Thymus (tissue), 11 donors: ENCODE data around the gene NLRP13. TPM values are rescaled to one million over a fixed set of nuclear protein-coding genes. Genes with fewer than 3 reads are reported as not detected.

Experiments used
- DNase-seq, 9 donors: peaks; one replicate each; pipeline ENCODE4 v3.0.0-alpha.2; 2013; ENCODE audit warnings: low spot score in 9 of 9, low read depth in 6 of 9, missing footprints in 1 of 9
- H3K27ac ChIP-seq, 2 donors: one replicate each; pipeline ENCODE4 v1.5.1; 2013; ENCODE audit warnings: control low read depth in 1 of 2, low read depth in 1 of 2, low read length in 1 of 2, mild to moderate bottlenecking in 1 of 2, moderate library complexity in 1 of 2
- H3K27me3 ChIP-seq, 2 donors: one replicate each; pipeline ENCODE4 v1.5.1; 2013; ENCODE audit warnings: low read length in 1 of 2; ENCODE audit not compliant: control insufficient read depth in 2 of 2, insufficient read depth in 1 of 2
- H3K36me3 ChIP-seq, 2 donors: one replicate each; pipeline ENCODE4 v1.5.1; 2013; ENCODE audit warnings: low read length in 1 of 2, mild to moderate bottlenecking in 1 of 2, moderate library complexity in 1 of 2; ENCODE audit not compliant: control insufficient read depth in 2 of 2, insufficient read depth in 2 of 2
- H3K4me1 ChIP-seq, 2 donors: one replicate each; pipeline ENCODE4 v1.5.1; 2013; ENCODE audit warnings: low read length in 2 of 2; ENCODE audit not compliant: control insufficient read depth in 2 of 2, insufficient read depth in 2 of 2
- H3K4me3 ChIP-seq, 2 donors: one replicate each; pipeline ENCODE4 v1.5.1; 2013; ENCODE audit warnings: low read length in 2 of 2, control low read depth in 1 of 2, mild to moderate bottlenecking in 1 of 2
- H3K9me3 ChIP-seq, 2 donors: one replicate each; pipeline ENCODE4 v1.5.1; 2013; ENCODE audit warnings: low read length in 1 of 2, mild to moderate bottlenecking in 1 of 2; ENCODE audit not compliant: control insufficient read depth in 2 of 2, insufficient read depth in 1 of 2
- WGBS: extraction: QIAGEN DNeasy Blood & Tissue Kit; methylation state at CpG from one replicate; pipeline ENCODE4 v1.1.7; 2013; 5-methylcytosine and 5-hydroxymethylcytosine counted together
- polyA plus RNA-seq: library from polyadenylated mRNA; stranded (reverse); fragments of 200-250 nt; gene quantifications from one replicate; pipeline ENCODE4 v1.2.3, GENCODE V29; 2013
- total RNA-seq: library from RNA; stranded (reverse); fragments of 120-200 nt; gene quantifications from one replicate; pipeline ENCODE4 v1.2.4, GENCODE V29; 2013
- donor health status: healthy.

The NLRP13 gene
- total and polyA plus RNA-seq, 2 donors = 0.02 TPM; not detected in 1

GRCh38 chr19:55912916-55913315 is 19.2 kb downstream of the NLRP13 start:
- H3K9me3 ChIP-seq = peaks cover 1 to 11% of the 10 kb centered on the region in 2 donors
- WGBS = 92% methylated on average over 7 of the region's 7 CpGs
- H3K27me3 ChIP-seq = no peaks in the 10 kb centered on the region
- H3K36me3 ChIP-seq = no peaks in the 10 kb centered on the region
- no peak for DNase-seq
- H3K4me3 ChIP-seq = no peak overlapping the region
- no peaks in the 10 kb centered on the region for H3K4me1 ChIP-seq
- H3K27ac ChIP-seq = no peak overlapping the region

DNA sequence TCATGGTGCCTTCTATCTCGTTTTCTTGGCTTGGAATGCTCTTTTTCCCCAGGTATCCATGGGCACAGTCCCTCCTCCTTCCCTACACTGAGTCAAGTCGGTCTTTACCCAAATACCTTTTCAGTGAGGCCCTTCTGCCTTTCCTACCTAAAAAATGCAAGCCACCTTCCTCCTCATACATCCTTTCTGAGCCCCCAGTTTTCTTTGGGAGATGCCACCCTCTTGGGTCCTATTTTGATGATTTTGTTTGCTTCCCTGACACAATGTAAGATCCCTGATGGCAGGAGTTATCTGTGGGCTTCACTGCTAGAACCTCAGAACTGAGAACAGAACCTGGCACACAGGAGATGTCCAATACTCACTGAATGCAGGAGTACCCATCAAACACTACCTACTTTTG is 22.3 kb downstream of the NLRP13 start:
- Histone ChIP-seq H3K36me3 (no peaks in the 10 kb centered on the region), H3K4me1 (no peaks in the 10 kb centered on the region), H3K27ac (no peak overlapping the region), H3K9me3 (peaks cover 1 to 14% of the 10 kb centered on the region in 2 donors), H3K27me3 (no peaks in the 10 kb centered on the region), H3K4me3 (no peak overlapping the region)
- 55% methylated on average over 2 of the region's 2 CpGs for WGBS
- DNase-seq = no peak

DNA sequence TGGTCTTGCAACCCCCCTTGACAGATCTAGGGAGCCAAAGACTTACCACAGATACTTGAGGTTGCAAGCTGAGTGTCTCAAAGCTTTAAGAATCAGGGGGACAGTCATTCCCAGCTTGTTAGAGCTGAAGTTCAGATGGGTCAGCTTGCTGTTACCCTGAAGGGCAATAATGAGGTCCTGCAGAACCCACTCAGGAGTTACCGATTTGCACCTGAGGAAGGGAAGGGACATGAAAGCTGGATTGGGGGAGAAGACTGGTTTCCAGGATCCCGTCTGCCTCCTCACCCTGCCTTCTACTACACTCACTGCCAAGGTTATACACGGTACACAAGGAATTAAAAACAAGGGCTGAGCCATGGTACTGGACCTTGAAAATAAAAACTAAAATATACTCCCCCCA is 24.4 kb downstream of the NLRP13 start:
- Histone ChIP-seq H3K27ac (no peak overlapping the region), H3K36me3 (no peaks in the 10 kb centered on the region), H3K27me3 (no peaks in the 10 kb centered on the region), H3K4me1 (no peaks in the 10 kb centered on the region), H3K4me3 (no peak overlapping the region), H3K9me3 (peaks cover 0 to 9% of the 10 kb centered on the region in 2 donors)
- DNase-seq = no peak
- 89% methylated on average over 3 of the region's 3 CpGs for WGBS

GRCh38 chr19:55907286-55907685 is 24.9 kb downstream of the NLRP13 start:
- no peak for DNase-seq
- Histone ChIP-seq H3K27me3 (no peaks in the 10 kb centered on the region), H3K9me3 (peaks cover 0 to 8% of the 10 kb centered on the region in 2 donors), H3K27ac (no peak overlapping the region), H3K4me1 (no peaks in the 10 kb centered on the region), H3K4me3 (no peak overlapping the region), H3K36me3 (no peaks in the 10 kb centered on the region)
- WGBS = 90% methylated on average over 7 of the region's 7 CpGs

GRCh38 chr19:55902080-55902751 is 29.9 kb downstream of the NLRP13 start:
- WGBS = 87% methylated on average over 9 of the region's 9 CpGs
- DNase-seq = no peak

DNA sequence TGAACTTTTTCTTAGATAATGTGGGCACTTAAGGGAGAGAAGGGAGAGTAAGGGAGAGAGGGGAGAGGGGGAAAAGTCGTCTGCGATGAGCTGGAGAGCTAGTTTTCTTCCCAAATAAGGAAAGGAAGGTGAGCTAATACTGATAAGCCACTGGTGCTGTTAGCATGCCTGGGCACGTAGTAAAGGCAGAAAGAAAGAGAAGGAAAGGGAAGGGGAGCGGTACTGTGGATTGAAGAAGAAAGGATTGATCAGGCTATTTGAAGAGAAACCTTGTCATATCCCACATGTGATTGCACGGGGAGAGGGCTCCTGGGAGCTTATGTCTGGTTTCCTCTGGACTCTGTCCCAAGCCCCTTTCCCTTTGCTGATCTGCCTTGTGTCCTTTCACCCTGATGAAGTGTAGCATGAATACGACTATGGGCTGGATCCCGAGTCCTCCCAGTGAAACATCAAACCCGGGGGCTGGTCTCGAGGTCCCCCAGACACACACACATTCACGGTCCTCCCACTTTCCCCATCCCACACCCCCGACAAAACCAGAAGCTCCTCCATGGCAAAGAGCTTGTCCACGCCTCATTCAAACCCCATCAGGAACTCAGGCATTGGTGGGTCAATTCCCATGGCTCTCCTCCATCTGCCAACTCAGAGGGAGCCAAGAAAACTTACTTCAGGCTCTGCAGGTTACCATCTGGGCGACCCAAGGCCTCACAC is 30.6 kb downstream of the NLRP13 start:
- Histone ChIP-seq H3K36me3 (no peaks in the 10 kb centered on the region), H3K27ac (no peak overlapping the region), H3K4me3 (no peak overlapping the region), H3K9me3 (peaks cover 0 to 3% of the 10 kb centered on the region in 2 donors), H3K27me3 (no peaks in the 10 kb centered on the region), H3K4me1 (no peaks in the 10 kb centered on the region)
- 82% methylated on average over 13 of the region's 13 CpGs for WGBS
- DNase-seq = no peak

More at GRCh38 chr19:55902080-55902751, 29.9 kb downstream of the NLRP13 start:
- Histone ChIP-seq H3K27ac (no peak overlapping the region), H3K9me3 (peaks cover 0 to 3% of the 10 kb centered on the region in 2 donors), H3K27me3 (no peaks in the 10 kb centered on the region), H3K4me1 (no peaks in the 10 kb centered on the region), H3K36me3 (no peaks in the 10 kb centered on the region), H3K4me3 (no peak overlapping the region)

- Histone ChIP-seq H3K36me3 (no peaks in the 10 kb centered on the region), H3K27ac (no peak overlapping the region), H3K4me3 (no peak overlapping the region), H3K9me3 (peaks cover 0 to 1% of the 10 kb centered on the region in 2 donors), H3K27me3 (no peaks in the 10 kb centered on the region), H3K4me1 (no peaks in the 10 kb centered on the region)
- WGBS = 87% methylated on average over 12 of the region's 12 CpGs
- no peak for DNase-seq
Observed at GRCh38 chr19:55898911-55899310, 33.2 kb downstream of the NLRP13 start.

- Histone ChIP-seq H3K9me3 (peaks cover 6 to 14% of the 10 kb centered on the region in 2 donors), H3K4me1 (no peaks in the 10 kb centered on the region), H3K27ac (no peak overlapping the region), H3K4me3 (no peak overlapping the region), H3K27me3 (no peaks in the 10 kb centered on the region), H3K36me3 (no peaks in the 10 kb centered on the region)
- WGBS = 81% methylated on average over 4 of the region's 4 CpGs
- no peak for DNase-seq
Observed at GRCh38 chr19:55882626-55883025, 49.5 kb downstream of the NLRP13 start.

DNA sequence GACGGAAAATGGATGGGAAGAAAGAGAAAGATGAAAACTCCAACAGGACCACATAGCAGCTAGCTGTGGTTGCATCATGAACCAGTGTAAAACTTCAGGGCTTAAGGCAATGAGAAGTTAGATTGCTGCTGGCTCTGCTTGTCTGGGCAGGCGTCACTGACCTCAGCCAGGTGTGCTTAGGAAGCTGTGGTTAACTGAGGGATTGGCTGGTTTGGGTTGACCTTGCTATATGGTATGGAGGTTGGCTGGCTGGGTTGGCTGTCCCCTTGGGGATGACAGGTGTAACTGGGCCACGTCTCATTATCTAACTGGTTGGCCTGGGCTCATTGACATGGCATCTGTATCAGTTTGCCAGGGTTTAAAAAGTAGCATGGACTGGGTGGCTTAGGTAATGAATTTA is 54.9 kb downstream of the NLRP13 start:
- no peak overlapping the region for H3K4me3 ChIP-seq
- DNase-seq = no peak
- peaks cover 7 to 12% of the 10 kb centered on the region in 2 donors for H3K9me3 ChIP-seq
- H3K4me1 ChIP-seq = no peaks in the 10 kb centered on the region
- H3K27ac ChIP-seq = no peak overlapping the region
- H3K36me3 ChIP-seq = no peaks in the 10 kb centered on the region
- WGBS = 76% methylated on average over 3 of the region's 3 CpGs
- no peaks in the 10 kb centered on the region for H3K27me3 ChIP-seq
